GM12878 (cell line): ENCODE results near the gene KCNQ1. TPM values are rescaled to one million over a fixed set of nuclear protein-coding genes. Genes with fewer than 3 reads are reported as not detected.

Source experiments
- ATAC-seq: fragments of 200-7000 bp; cut with Tn5 transposase; 3 replicates; pipeline ENCODE4 v1.9.1; 2020; ENCODE audit warnings: mild to moderate bottlenecking, moderate library complexity
- BruUV-seq: library from RNA; stranded (reverse); fragments of 400-500 nt; replicated peaks from 2 replicates; lab custom pipeline; 2021; lab: Mats Ljungman, UMichigan
- CTCF ChIA-PET: fragments of 300-600 bp; sonication (Branson Sonifier 250); formaldehyde crosslinking; extraction: SDS; loops from one replicate; lab custom pipeline; 2021; ENCODE audit warnings: inconsistent platforms; lab: Yijun Ruan, JAX
- POLR2A ChIA-PET: fragments of 350-600 bp; formaldehyde crosslinking; extraction: SDS; loops from one replicate; lab custom pipeline; 2021; ENCODE audit warnings: inconsistent platforms; lab: Charles Lee
- RAD21 ChIA-PET: fragments of 300-600 bp; sonication (Branson Sonifier 250); formaldehyde crosslinking; loops from one replicate; lab custom pipeline; 2023; ENCODE audit warnings: antibody characterized with exemption; ENCODE audit not compliant: unreplicated experiment; lab: Charles Lee
- SMC1A ChIA-PET: fragments of 300-600 bp; sonication (Branson Sonifier 250); formaldehyde crosslinking; loops from one replicate; lab custom pipeline; 2023; ENCODE audit not compliant: unreplicated experiment, uncharacterized antibody; lab: Charles Lee
- DNase-seq: peaks from one replicate; pipeline ENCODE4 v3.0.0-alpha.2; 2011; ENCODE audit warnings: low read depth, low spot score
- FAIRE-seq: peaks from 3 replicates; lab custom pipeline; 2011; peaks lifted over from hg19 to GRCh38; lab: Jason Lieb, UNC
- H2AFZ ChIP-seq: 2 replicates; pipeline ENCODE4 v1.6.0; 2011; ENCODE audit warnings: low read depth, low read length, control low read depth; ENCODE audit not compliant: control insufficient read depth
- H3K27ac ChIP-seq: 2 replicates; pipeline ENCODE4 v1.5.1; 2011; ENCODE audit warnings: control low read depth; ENCODE audit not compliant: control insufficient read depth, insufficient read depth
- H3K27me3 ChIP-seq, 2 experiments: replicated peaks in 1 of 2; 2 replicates each; pipeline versions ENCODE4 v1.6.0 to v1.6.1; 2011; ENCODE audit warnings: low read length in 1 of 2; ENCODE audit not compliant: control insufficient read depth in 2 of 2, insufficient read depth in 2 of 2
- H3K36me3 ChIP-seq, 2 experiments: 2 replicates each; pipeline ENCODE4 v1.5.1; 2011; ENCODE audit warnings: low read length in 1 of 2; ENCODE audit not compliant: control insufficient read depth in 2 of 2, insufficient read depth in 2 of 2
- H3K4me1 ChIP-seq: 2 replicates; pipeline ENCODE4 v1.6.1; 2011; ENCODE audit warnings: mild to moderate bottlenecking, low read length, moderate library complexity, mixed read lengths; ENCODE audit not compliant: control insufficient read depth, insufficient read depth
- H3K4me2 ChIP-seq: 2 replicates; pipeline ENCODE4 v1.6.0; 2011; ENCODE audit warnings: control low read depth; ENCODE audit not compliant: control insufficient read depth, insufficient read depth
- H3K4me3 ChIP-seq: fragments of 200-600 bp; sonication (generic); 2 replicates; pipeline ENCODE4 v1.5.1; 2016
- H3K79me2 ChIP-seq: 2 replicates; pipeline ENCODE4 v1.6.0; 2011; ENCODE audit warnings: low read length; ENCODE audit not compliant: control insufficient read depth, insufficient read depth
- H3K9ac ChIP-seq: 2 replicates; pipeline ENCODE4 v1.8.0; 2011; ENCODE audit warnings: low read length, control low read depth, mixed read lengths; ENCODE audit not compliant: control insufficient read depth, insufficient read depth
- H3K9me3 ChIP-seq: replicated peaks from 3 replicates; pipeline ENCODE4 v1.5.1; 2011; ENCODE audit warnings: mild to moderate bottlenecking, low read length; ENCODE audit not compliant: control insufficient read depth, insufficient read depth
- H4K20me1 ChIP-seq: 2 replicates; pipeline ENCODE4 v1.6.0; 2011; ENCODE audit not compliant: control insufficient read depth, insufficient read depth
- BHLHE40 ChIP-seq, 2 experiments: fragments of 450-650 bp in 1 of 2; IDR thresholded peaks; 2 replicates each; pipeline ENCODE4 v1.6.1; 2011 to 2017; ENCODE audit warnings: low read depth in 2 of 2, borderline replicate concordance in 1 of 2, improper control_type of control experiment in 1 of 2, low read length in 1 of 2, mild to moderate bottlenecking in 1 of 2
- EED ChIP-seq: sonication (generic); IDR thresholded peaks from 2 replicates; pipeline ENCODE4 v1.6.1; 2016; ENCODE audit warnings: antibody characterized with exemption, low read depth
- EGR1 ChIP-seq, 2 experiments: IDR thresholded peaks; 1 replicate in 1 of 2; 2 replicates in 1 of 2; pipeline ENCODE4 v1.6.1; 2011 to 2012; ENCODE audit warnings: low read depth in 2 of 2, low read length in 2 of 2, borderline replicate concordance in 1 of 2, mild to moderate bottlenecking in 1 of 2, moderate library complexity in 1 of 2
- KLF5 ChIP-seq: fragments of 450-650 bp; IDR thresholded peaks from 2 replicates; pipeline ENCODE4 v1.6.1; 2014; ENCODE audit warnings: mild to moderate bottlenecking; ENCODE audit not compliant: partially characterized antibody
- LARP7 ChIP-seq: fragments of 450-650 bp; IDR thresholded peaks from 2 replicates; pipeline ENCODE4 v1.6.1; 2017; ENCODE audit warnings: mild to moderate bottlenecking
- POU2F2 ChIP-seq: IDR thresholded peaks from 3 replicates; pipeline ENCODE4 v1.6.1; 2011; ENCODE audit warnings: low read depth, mild to moderate bottlenecking, low read length, borderline replicate concordance
- STAT1 ChIP-seq: fragments of 450-650 bp; conservative IDR thresholded peaks from 2 replicates; pipeline ENCODE4 v1.6.1; 2014; ENCODE audit warnings: antibody characterized with exemption, mild to moderate bottlenecking
- SUPT20H ChIP-seq: IDR thresholded peaks from 2 replicates; pipeline ENCODE4 v1.6.1; 2011; ENCODE audit warnings: low read depth, mild to moderate bottlenecking, low read length, moderate library complexity, borderline replicate concordance; ENCODE audit not compliant: control insufficient read depth
- SUZ12 ChIP-seq: fragments of 200-600 bp; sonication (generic); IDR thresholded peaks from one replicate; pipeline ENCODE4 v1.6.1; 2018; ENCODE audit warnings: antibody characterized with exemption, mild to moderate bottlenecking; ENCODE audit not compliant: unreplicated experiment
- TBL1XR1 ChIP-seq: IDR thresholded peaks from 2 replicates; pipeline ENCODE4 v1.6.1; 2012; ENCODE audit warnings: low read depth, low read length, improper control_type of control experiment
- WGBS: methylation state at CpG from one replicate; pipeline ENCODE4 v1.1.6; 2016; ENCODE audit warnings: low lambda C conversion rate; ENCODE audit not compliant: insufficient replicate concordance, insufficient coverage; ENCODE audit errors: missing lambda C conversion rate; 5-methylcytosine and 5-hydroxymethylcytosine counted together
- in situ Hi-C: fragments of 300-500 bp; cut with MboI; formaldehyde crosslinking; loops from 9 replicates; pipeline ENCODE4 v1.14.3; 2018; ENCODE audit warnings: mixed read lengths
- intact Hi-C: fragments of 100-400 bp; cut with micrococcal nuclease; formaldehyde crosslinking; loops from one replicate; pipeline ENCODE4 v1.14.2; 2022; ENCODE audit not compliant: unreplicated experiment
- polyA plus RNA-seq, 11 experiments: library from polyadenylated mRNA; depleted of rRNA in 4 of 11; unstranded in 6 of 11; stranded (reverse) in 5 of 11; fragments of >200 nt; fragmentation: Nextera tagmentation in 4 of 11; fragmentation: Illumina TruSeq in 1 of 11; extraction: Ambion mirVana in 4 of 11; extraction: Trizol in 1 of 11; gene quantifications; 1 replicate in 1 of 11; 2 replicates in 10 of 11; pipeline versions ENCODE4 v1.2.1 to v1.2.3, GENCODE V29; 2011 to 2016; ENCODE audit warnings: inconsistent platforms in 2 of 11, missing spikeins in 2 of 11, low read depth in 1 of 11
- total RNA-seq, 4 experiments: library from RNA; depleted of rRNA in 3 of 4; stranded (reverse); fragments of >200 nt in 3 of 4; fragmentation: Illumina TruSeq in 1 of 4; extraction: Trizol in 1 of 4; gene quantifications; 2 replicates each; pipeline versions ENCODE4 v1.2.1 to v1.2.3, GENCODE V29; 2013 to 2021
- TF ChIP-seq, protein P1 (sequence below): fragments of 450-650 bp; IDR thresholded peaks from 2 replicates; pipeline ENCODE4 v1.6.1; 2016; ENCODE audit warnings: mild to moderate bottlenecking, moderate library complexity, borderline replicate concordance

The KCNQ1 gene
- total and polyA plus RNA-seq, 10 of the 15 experiments (the other 5 are each of a cell fraction or from before 2014, with no cell fraction given) = 0.03 to 0.15 (median 0.12) TPM; not detected in 7

- Histone ChIP-seq H3K36me3 (no peaks in the 10 kb centered on the region), H3K4me2 (no peak overlapping the region), H2AFZ (no peak overlapping the region), H3K79me2 (no peaks in the 10 kb centered on the region), H3K9me3 (no peaks in the 10 kb centered on the region), H3K4me3 (no peak overlapping the region), H3K9ac (no peak overlapping the region), H3K27me3 (no peaks in the 10 kb centered on the region; a peak in 1 of 4 replicates), H4K20me1 (no peaks in the 10 kb centered on the region), H3K4me1 (peaks cover 4% of the 10 kb centered on the region; the same call in 1 of the 2 replicates), H3K27ac (no peak overlapping the region)
- ATAC-seq = no peak
- FAIRE-seq = no peak
- in situ Hi-C loops (no loop called here), intact Hi-C loops (no loop called here)
- ChIA-PET POLR2A (no interaction called here), CTCF (no interaction called here), SMC1A (no interaction called here), RAD21 (no interaction called here)
- BruUV-seq = no TSS peak
- no peak for DNase-seq
- TF ChIP-seq EED = no peak
- TF ChIP-seq TBL1XR1 = no peak
- TF ChIP-seq BHLHE40 (IDR thresholded peaks at IDR 0.05; ENCODE audit: borderline replicate concordance in 1 of 2, low read depth in 2 of 2, low read length in 1 of 2) = no peak
- no peak for TF ChIP-seq KLF5
- TF ChIP-seq STAT1 = no peak
- TF ChIP-seq SUPT20H = no peak
- no peak for TF ChIP-seq POU2F2
- no peak for TF ChIP-seq EGR1 (IDR thresholded peaks at IDR 0.05; ENCODE audit: borderline replicate concordance in 1 of 2, low read depth in 2 of 2, low read length in 2 of 2)
- TF ChIP-seq SUZ12 = no peak
- TF ChIP-seq, protein P1, sequence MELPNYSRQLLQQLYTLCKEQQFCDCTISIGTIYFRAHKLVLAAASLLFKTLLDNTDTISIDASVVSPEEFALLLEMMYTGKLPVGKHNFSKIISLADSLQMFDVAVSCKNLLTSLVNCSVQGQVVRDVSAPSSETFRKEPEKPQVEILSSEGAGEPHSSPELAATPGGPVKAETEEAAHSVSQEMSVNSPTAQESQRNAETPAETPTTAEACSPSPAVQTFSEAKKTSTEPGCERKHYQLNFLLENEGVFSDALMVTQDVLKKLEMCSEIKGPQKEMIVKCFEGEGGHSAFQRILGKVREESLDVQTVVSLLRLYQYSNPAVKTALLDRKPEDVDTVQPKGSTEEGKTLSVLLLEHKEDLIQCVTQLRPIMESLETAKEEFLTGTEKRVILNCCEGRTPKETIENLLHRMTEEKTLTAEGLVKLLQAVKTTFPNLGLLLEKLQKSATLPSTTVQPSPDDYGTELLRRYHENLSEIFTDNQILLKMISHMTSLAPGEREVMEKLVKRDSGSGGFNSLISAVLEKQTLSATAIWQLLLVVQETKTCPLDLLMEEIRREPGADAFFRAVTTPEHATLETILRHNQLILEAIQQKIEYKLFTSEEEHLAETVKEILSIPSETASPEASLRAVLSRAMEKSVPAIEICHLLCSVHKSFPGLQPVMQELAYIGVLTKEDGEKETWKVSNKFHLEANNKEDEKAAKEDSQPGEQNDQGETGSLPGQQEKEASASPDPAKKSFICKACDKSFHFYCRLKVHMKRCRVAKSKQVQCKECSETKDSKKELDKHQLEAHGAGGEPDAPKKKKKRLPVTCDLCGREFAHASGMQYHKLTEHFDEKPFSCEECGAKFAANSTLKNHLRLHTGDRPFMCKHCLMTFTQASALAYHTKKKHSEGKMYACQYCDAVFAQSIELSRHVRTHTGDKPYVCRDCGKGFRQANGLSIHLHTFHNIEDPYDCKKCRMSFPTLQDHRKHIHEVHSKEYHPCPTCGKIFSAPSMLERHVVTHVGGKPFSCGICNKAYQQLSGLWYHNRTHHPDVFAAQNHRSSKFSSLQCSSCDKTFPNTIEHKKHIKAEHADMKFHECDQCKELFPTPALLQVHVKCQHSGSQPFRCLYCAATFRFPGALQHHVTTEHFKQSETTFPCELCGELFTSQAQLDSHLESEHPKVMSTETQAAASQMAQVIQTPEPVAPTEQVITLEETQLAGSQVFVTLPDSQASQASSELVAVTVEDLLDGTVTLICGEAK = no peak
- no peak for TF ChIP-seq LARP7
- WGBS = 4% methylated on average over 2 of the region's 2 CpGs
Observed at GRCh38 chr11:2782769-2783168, 338.0 kb downstream of the KCNQ1 start.
